Glutamatergic neuron (in vitro differentiated cells): ENCODE results near the gene RNF182. TPM values are rescaled to one million over a fixed set of nuclear protein-coding genes. Genes with fewer than 3 reads are reported as not detected.

Experiments
- DNase-seq: peaks from one replicate; pipeline ENCODE4 v3.0.0; 2022
- H3K27ac Mint-ChIP-seq: one replicate; pipeline ENCODE4 v1.8.0; 2020; ENCODE audit warnings: mild to moderate bottlenecking, mixed read lengths, inconsistent platforms; ENCODE audit not compliant: unreplicated experiment
- H3K27me3 Mint-ChIP-seq: one replicate; pipeline ENCODE4 v1.8.0; 2020; ENCODE audit warnings: mild to moderate bottlenecking, moderate library complexity, mixed read lengths, inconsistent platforms; ENCODE audit not compliant: unreplicated experiment
- H3K36me3 Mint-ChIP-seq: one replicate; pipeline ENCODE4 v1.8.0; 2020; ENCODE audit warnings: mild to moderate bottlenecking, mixed read lengths, inconsistent platforms; ENCODE audit not compliant: unreplicated experiment
- H3K4me1 Mint-ChIP-seq: one replicate; pipeline ENCODE4 v1.8.0; 2020; ENCODE audit warnings: mild to moderate bottlenecking, low read depth, mixed read lengths, inconsistent platforms; ENCODE audit not compliant: unreplicated experiment
- H3K4me3 Mint-ChIP-seq: one replicate; pipeline ENCODE4 v1.8.0; 2020; ENCODE audit warnings: mild to moderate bottlenecking, mixed read lengths, inconsistent platforms; ENCODE audit not compliant: unreplicated experiment
- H3K9me3 Mint-ChIP-seq: one replicate; pipeline ENCODE4 v1.8.0; 2020; ENCODE audit warnings: mild to moderate bottlenecking, moderate library complexity, mixed read lengths, inconsistent platforms; ENCODE audit not compliant: unreplicated experiment
- total RNA-seq: library from RNA; stranded (reverse); fragmentation: NEBNext Ultra II Directional; extraction: Animal tissue kit (Norgen Biotek cat#: 25700); gene quantifications from one replicate; pipeline ENCODE4 v1.2.1, GENCODE V29; 2021; ENCODE audit not compliant: unreplicated experiment
- TF ChIP-seq, protein P1 (sequence below): fragments of 200-600 bp; sonication (generic); IDR thresholded peaks from one replicate; pipeline ENCODE4 v1.5.0; 2021; ENCODE audit not compliant: partially characterized antibody, unreplicated experiment

Gene RNF182
- total RNA-seq, 1 donor from 2014 or later, result 1.8 TPM

GRCh38 chr6:13989496-13990144 lies 64.9 kb downstream of the RNF182 start:
- H3K27ac Mint-ChIP-seq, result no peak overlapping the region
- no peak for DNase-seq
- H3K36me3 Mint-ChIP-seq, result no peaks in the 10 kb centered on the region
- no peaks in the 10 kb centered on the region for H3K4me1 Mint-ChIP-seq
- no peaks in the 10 kb centered on the region for H3K27me3 Mint-ChIP-seq
- TF ChIP-seq, protein P1, sequence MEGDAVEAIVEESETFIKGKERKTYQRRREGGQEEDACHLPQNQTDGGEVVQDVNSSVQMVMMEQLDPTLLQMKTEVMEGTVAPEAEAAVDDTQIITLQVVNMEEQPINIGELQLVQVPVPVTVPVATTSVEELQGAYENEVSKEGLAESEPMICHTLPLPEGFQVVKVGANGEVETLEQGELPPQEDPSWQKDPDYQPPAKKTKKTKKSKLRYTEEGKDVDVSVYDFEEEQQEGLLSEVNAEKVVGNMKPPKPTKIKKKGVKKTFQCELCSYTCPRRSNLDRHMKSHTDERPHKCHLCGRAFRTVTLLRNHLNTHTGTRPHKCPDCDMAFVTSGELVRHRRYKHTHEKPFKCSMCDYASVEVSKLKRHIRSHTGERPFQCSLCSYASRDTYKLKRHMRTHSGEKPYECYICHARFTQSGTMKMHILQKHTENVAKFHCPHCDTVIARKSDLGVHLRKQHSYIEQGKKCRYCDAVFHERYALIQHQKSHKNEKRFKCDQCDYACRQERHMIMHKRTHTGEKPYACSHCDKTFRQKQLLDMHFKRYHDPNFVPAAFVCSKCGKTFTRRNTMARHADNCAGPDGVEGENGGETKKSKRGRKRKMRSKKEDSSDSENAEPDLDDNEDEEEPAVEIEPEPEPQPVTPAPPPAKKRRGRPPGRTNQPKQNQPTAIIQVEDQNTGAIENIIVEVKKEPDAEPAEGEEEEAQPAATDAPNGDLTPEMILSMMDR, result no peak
- H3K9me3 Mint-ChIP-seq, result no peaks in the 10 kb centered on the region
- no peak overlapping the region for H3K4me3 Mint-ChIP-seq

GRCh38 chr6:13990796-13991195 lies 66.0 kb downstream of the RNF182 start:
- H3K4me1 Mint-ChIP-seq, result no peaks in the 10 kb centered on the region
- no peaks in the 10 kb centered on the region for H3K9me3 Mint-ChIP-seq
- no peaks in the 10 kb centered on the region for H3K36me3 Mint-ChIP-seq
- DNase-seq, result no peak
- no peak overlapping the region for H3K4me3 Mint-ChIP-seq
- no peaks in the 10 kb centered on the region for H3K27me3 Mint-ChIP-seq
- H3K27ac Mint-ChIP-seq, result no peak overlapping the region
- TF ChIP-seq, protein P1, result no peak

DNA sequence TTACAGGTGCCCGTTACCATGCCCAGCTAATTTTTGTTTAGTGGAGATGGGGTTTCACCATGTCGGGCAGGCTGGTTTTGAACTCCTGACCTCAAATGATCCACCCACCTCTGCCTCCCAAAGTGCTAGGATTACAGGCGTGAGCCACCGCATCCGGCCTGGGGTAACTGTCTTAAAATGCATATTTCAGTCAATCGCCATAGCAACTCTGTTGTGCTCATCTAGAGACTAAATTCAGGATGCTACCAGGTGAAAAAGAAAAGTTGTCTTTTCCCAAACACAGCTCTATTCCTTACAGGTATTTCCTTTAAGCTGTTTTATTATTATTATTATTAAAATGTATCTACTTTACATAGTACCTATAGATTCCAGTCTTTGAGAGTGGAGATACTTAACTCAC lies 66.6 kb downstream of the RNF182 start:
- no peak overlapping the region for H3K4me3 Mint-ChIP-seq
- H3K9me3 Mint-ChIP-seq, result no peaks in the 10 kb centered on the region
- no peak overlapping the region for H3K27ac Mint-ChIP-seq
- H3K27me3 Mint-ChIP-seq, result no peaks in the 10 kb centered on the region
- H3K36me3 Mint-ChIP-seq, result no peaks in the 10 kb centered on the region
- no peaks in the 10 kb centered on the region for H3K4me1 Mint-ChIP-seq
- DNase-seq, result no peak
- TF ChIP-seq, protein P1, result no peak

GRCh38 chr6:13992417-13993055 lies 67.8 kb downstream of the RNF182 start:
- TF ChIP-seq, protein P1, result no peak
- no peak overlapping the region for H3K27ac Mint-ChIP-seq
- no peaks in the 10 kb centered on the region for H3K9me3 Mint-ChIP-seq
- H3K4me3 Mint-ChIP-seq, result no peak overlapping the region
- no peaks in the 10 kb centered on the region for H3K4me1 Mint-ChIP-seq
- no peaks in the 10 kb centered on the region for H3K36me3 Mint-ChIP-seq
- DNase-seq, result no peak
- H3K27me3 Mint-ChIP-seq, result no peaks in the 10 kb centered on the region

- Mint-ChIP-seq H3K4me3 (no peak overlapping the region), H3K36me3 (no peaks in the 10 kb centered on the region)
- no peak for DNase-seq
These were observed 68.7 kb downstream of the RNF182 start for GRCh38 chr6:13993416-13993815.

More at GRCh38 chr6:13993416-13993815, 68.7 kb downstream of the RNF182 start:
- Mint-ChIP-seq H3K27me3 (no peaks in the 10 kb centered on the region), H3K27ac (no peak overlapping the region), H3K9me3 (no peaks in the 10 kb centered on the region), H3K4me1 (no peaks in the 10 kb centered on the region)
- TF ChIP-seq, protein P1, result no peak
